Astrocyte (in vitro differentiated cells and primary cell): ENCODE data around the gene KLHL22.
A peak's percentile ranks its signal among the peaks of the same experiment; 100 is the strongest.

Source experiments
- EZH2 ChIP-seq: IDR thresholded peaks from 2 replicates; pipeline ENCODE4 v1.6.1; 2012; ENCODE audit warnings: mild to moderate bottlenecking, low read length, inconsistent platforms; ENCODE audit not compliant: insufficient read depth
- TF ChIP-seq, protein P1 (sequence below): IDR thresholded peaks from 2 replicates; pipeline ENCODE4 v1.5.1; 2011; ENCODE audit warnings: low read depth, mild to moderate bottlenecking, inconsistent platforms, low read length, moderate library complexity; ENCODE audit not compliant: insufficient read depth

DNA sequence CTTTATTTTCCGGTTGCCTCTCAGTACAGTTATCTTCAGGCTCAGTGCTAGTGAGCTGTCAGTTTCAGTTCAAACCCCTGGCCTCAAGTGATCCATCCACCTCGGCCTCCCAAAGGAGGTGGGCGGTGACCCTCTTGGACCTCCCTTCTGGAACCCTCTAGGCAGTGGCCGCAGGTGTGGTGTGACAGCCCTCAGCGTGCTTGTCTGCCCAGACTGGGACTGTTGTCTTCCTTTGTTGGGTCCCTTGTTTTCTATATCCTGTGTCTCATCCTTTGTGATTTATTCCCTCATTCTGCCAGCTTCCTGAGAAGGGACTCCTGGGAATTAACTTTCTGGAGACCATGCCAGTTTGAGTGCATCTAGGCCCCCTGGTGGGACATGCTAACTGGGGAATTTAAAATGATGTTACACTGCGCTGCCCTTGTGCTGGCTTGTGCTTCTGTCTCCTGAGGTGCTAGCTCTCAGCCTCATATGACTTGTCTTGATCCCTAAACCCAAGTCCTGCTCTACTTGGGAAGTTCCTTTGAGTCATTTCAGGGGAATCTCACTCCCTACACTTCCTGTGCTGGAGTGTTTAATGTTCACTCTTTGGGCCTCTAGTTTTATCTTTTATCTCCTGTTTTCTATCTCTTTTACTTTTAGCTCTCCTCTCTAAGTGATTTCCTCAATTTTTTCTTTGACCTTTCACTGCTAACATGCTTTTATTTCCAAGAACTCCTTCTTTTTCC lies 31.2 kb upstream of the KLHL22 start:
- TF ChIP-seq, protein P1, sequence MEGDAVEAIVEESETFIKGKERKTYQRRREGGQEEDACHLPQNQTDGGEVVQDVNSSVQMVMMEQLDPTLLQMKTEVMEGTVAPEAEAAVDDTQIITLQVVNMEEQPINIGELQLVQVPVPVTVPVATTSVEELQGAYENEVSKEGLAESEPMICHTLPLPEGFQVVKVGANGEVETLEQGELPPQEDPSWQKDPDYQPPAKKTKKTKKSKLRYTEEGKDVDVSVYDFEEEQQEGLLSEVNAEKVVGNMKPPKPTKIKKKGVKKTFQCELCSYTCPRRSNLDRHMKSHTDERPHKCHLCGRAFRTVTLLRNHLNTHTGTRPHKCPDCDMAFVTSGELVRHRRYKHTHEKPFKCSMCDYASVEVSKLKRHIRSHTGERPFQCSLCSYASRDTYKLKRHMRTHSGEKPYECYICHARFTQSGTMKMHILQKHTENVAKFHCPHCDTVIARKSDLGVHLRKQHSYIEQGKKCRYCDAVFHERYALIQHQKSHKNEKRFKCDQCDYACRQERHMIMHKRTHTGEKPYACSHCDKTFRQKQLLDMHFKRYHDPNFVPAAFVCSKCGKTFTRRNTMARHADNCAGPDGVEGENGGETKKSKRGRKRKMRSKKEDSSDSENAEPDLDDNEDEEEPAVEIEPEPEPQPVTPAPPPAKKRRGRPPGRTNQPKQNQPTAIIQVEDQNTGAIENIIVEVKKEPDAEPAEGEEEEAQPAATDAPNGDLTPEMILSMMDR = peak; percentile 12
- no peak for TF ChIP-seq EZH2
